Subcutaneous adipose tissue (tissue), 4 donors: ENCODE results near the gene EDARADD. TPM values are rescaled to one million over a fixed set of nuclear protein-coding genes. Genes with fewer than 3 reads are reported as not detected.

Experiments used
- CTCF ChIP-seq: fragments of 450-650 bp; IDR thresholded peaks from one replicate; pipeline ENCODE4 v1.5.1; 2016; ENCODE audit warnings: low read depth, mild to moderate bottlenecking, control low read depth, antibody characterized with exemption, moderate library complexity
- total RNA-seq, 4 donors: library from RNA; depleted of rRNA; stranded (reverse); fragments of >200 nt; gene quantifications; one replicate each; pipeline ENCODE4 v1.1.0, GENCODE V29; 2016

The EDARADD gene
- total RNA-seq, 4 donors from 2014 or later, result 0.66 to 3.1 TPM; not detected in 2

GRCh38 chr1:236502579-236502971 lies 108.5 kb downstream of the EDARADD start:
- no peak for TF ChIP-seq CTCF

- TF ChIP-seq CTCF, result no peak
These were observed 109.0 kb downstream of the EDARADD start for GRCh38 chr1:236502972-236503639.

GRCh38 chr1:236507022-236507700 lies 113.1 kb downstream of the EDARADD start:
- no peak for TF ChIP-seq CTCF

- TF ChIP-seq CTCF, result no peak
These were observed 114.5 kb downstream of the EDARADD start for GRCh38 chr1:236508593-236509027.

- TF ChIP-seq CTCF, result no peak
These were observed 115.1 kb downstream of the EDARADD start for GRCh38 chr1:236509203-236509602.

- no peak for TF ChIP-seq CTCF
These were observed 115.7 kb downstream of the EDARADD start for GRCh38 chr1:236509647-236510401.

- no peak for TF ChIP-seq CTCF
These were observed 117.8 kb downstream of the EDARADD start for GRCh38 chr1:236511735-236512418.
